ENCODE results near the gene C1orf50.
"Not testable (repeated sequence)": the region's sequence is repeated elsewhere in the genome, so short reads cannot be mapped to it uniquely, and the experiment has no call there.

Gene C1orf50

GRCh38 chr1:42766741-42767509 lies at the start of gene C1orf50, which contains the start of gene P3H1:
Gene C1orf50, plus strand, starts transcription at chr1:42767249. Its CDS starts 63 bp downstream, at chr1:42767312.
Gene P3H1, minus strand, starts transcription at chr1:42767028. Its CDS starts 57 bp downstream, at chr1:42766971.
- peak; percentile 100 for DNase-seq

GRCh38 chr1:42720868-42721267 lies 46.2 kb upstream of the C1orf50 start:
- no peak for DNase-seq

- DNase-seq = no peak
These were observed 45.1 kb upstream of the C1orf50 start for GRCh38 chr1:42721926-42722325.

GRCh38 chr1:42722403-42722802 lies 44.6 kb upstream of the C1orf50 start:
- not testable (repeated sequence) for DNase-seq

- no peak for DNase-seq
These were observed 43.5 kb upstream of the C1orf50 start for GRCh38 chr1:42723511-42723910.

GRCh38 chr1:42725820-42726219 lies 41.2 kb upstream of the C1orf50 start:
- DNase-seq = not testable (repeated sequence)

GRCh38 chr1:42730002-42730401 lies 37.0 kb upstream of the C1orf50 start:
- DNase-seq = no peak

GRCh38 chr1:42730988-42731387 lies 36.1 kb upstream of the C1orf50 start:
- DNase-seq = peak; percentile 50

- no peak for DNase-seq
These were observed 35.5 kb upstream of the C1orf50 start for GRCh38 chr1:42731585-42731984.

GRCh38 chr1:42732126-42732680 lies 34.8 kb upstream of the C1orf50 start:
- DNase-seq = no peak

- DNase-seq = no peak
These were observed 33.4 kb upstream of the C1orf50 start for GRCh38 chr1:42733415-42734200.

GRCh38 chr1:42734201-42735035 lies 32.6 kb upstream of the C1orf50 start:
- no peak for DNase-seq

- DNase-seq = no peak
These were observed 32.0 kb upstream of the C1orf50 start for GRCh38 chr1:42735056-42735455.

- no peak for DNase-seq
These were observed 31.5 kb upstream of the C1orf50 start for GRCh38 chr1:42735477-42736105.

GRCh38 chr1:42736152-42736551 lies 30.9 kb upstream of the C1orf50 start:
- no peak for DNase-seq

GRCh38 chr1:42736571-42737200 lies 30.4 kb upstream of the C1orf50 start:
- DNase-seq = no peak

GRCh38 chr1:42737257-42737656 lies 29.8 kb upstream of the C1orf50 start:
- DNase-seq = peak; percentile 15

GRCh38 chr1:42737986-42738677 lies 28.9 kb upstream of the C1orf50 start:
- no peak for DNase-seq

GRCh38 chr1:42738678-42739226 lies 28.3 kb upstream of the C1orf50 start:
- DNase-seq = no peak
